Panc1 (cell line): ENCODE results near the gene GRAMD2A.

Source experiments
- CTCF ChIP-seq: fragments of 450-650 bp; IDR thresholded peaks from 2 replicates; pipeline ENCODE4 v1.5.1; 2017; ENCODE audit warnings: mild to moderate bottlenecking
- POLR2AphosphoS5 ChIP-seq: IDR thresholded peaks from 2 replicates; pipeline ENCODE4 v1.6.1; 2012; ENCODE audit warnings: mild to moderate bottlenecking, low read depth, low read length, moderate library complexity
- REST ChIP-seq, 2 experiments: IDR thresholded peaks; 2 replicates each; pipeline ENCODE4 v1.6.1; 2011 to 2012; ENCODE audit warnings: low read depth in 2 of 2, control low read depth in 1 of 2, low read length in 1 of 2, mild to moderate bottlenecking in 1 of 2, moderate library complexity in 1 of 2; ENCODE audit not compliant: insufficient read depth in 1 of 2

GRCh38 chr15:72182673-72183072, 14.9 kb downstream of the GRAMD2A start:
- TF ChIP-seq POLR2AphosphoS5, result no peak
- no peak for TF ChIP-seq CTCF
- TF ChIP-seq REST (IDR thresholded peaks at IDR 0.05; ENCODE audit: insufficient read depth in 1 of 2, low read depth in 2 of 2, low read length in 1 of 2), result no peak
